Dendritic cell treated with granulocyte-macrophage colony-stimulating factor and Interleukin-4, amounts not matched to agents 40 ng/mL and 50 ng/mL, for 4 days (primary cell): Measurements from ENCODE around the gene FBXL13.
"Not testable (repeated sequence)": the region's sequence is repeated elsewhere in the genome, so short reads cannot be mapped to it uniquely, and the experiment has no call there.

Experiments
- H3K27ac Mint-ChIP-seq: one replicate; pipeline ENCODE4 v1.8.0; 2022; ENCODE audit warnings: mild to moderate bottlenecking, mixed read lengths
- H3K27me3 Mint-ChIP-seq: one replicate; pipeline ENCODE4 v1.8.0; 2022; ENCODE audit warnings: mild to moderate bottlenecking, mixed read lengths
- H3K36me3 Mint-ChIP-seq: one replicate; pipeline ENCODE4 v1.8.0; 2022; ENCODE audit warnings: low read depth, mixed read lengths
- H3K4me1 Mint-ChIP-seq: one replicate; pipeline ENCODE4 v1.8.0; 2022; ENCODE audit warnings: low read depth, mixed read lengths
- H3K4me3 Mint-ChIP-seq: one replicate; pipeline ENCODE4 v1.8.0; 2022; ENCODE audit warnings: mild to moderate bottlenecking, moderate library complexity, mixed read lengths
- H3K9me3 Mint-ChIP-seq: one replicate; pipeline ENCODE4 v1.8.0; 2022; ENCODE audit warnings: mixed read lengths
- intact Hi-C: fragments of 100-400 bp; cut with micrococcal nuclease; formaldehyde crosslinking; loops from one replicate; pipeline ENCODE4 v1.15.0; 2022

Gene FBXL13

DNA sequence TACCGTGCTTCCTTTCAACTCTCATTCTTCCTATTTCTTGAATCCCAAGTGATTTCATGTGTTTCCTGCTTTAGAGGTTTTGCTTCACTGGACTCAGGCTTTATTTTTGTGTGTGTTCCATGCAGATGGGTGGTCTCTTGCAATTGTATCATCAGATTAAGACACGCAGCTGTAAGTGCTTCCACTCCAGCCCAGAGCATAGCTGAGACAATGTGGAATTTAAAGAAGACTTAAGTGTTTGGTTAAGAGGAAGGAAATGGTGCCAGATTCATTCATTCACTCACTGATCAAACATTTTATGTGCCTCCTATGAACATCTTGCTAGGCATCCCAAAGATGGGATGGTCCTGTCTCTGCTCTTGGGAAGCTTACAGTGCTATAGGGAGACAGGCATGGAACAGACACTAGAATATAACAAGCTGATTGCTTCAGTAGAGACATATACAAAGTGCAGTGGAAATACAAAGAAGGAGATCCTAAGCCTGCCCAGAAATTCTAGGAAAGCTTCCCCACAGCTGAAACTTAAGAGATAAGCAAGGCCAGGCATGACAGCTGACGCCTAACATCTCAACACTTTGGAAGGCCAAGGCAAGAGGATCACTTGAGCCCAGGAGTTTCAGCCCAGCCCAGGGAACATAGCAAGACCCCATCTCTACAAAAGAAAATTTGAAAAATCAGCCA, 207.9 kb downstream of the FBXL13 start:
- H3K27ac Mint-ChIP-seq: no peak overlapping the region
- H3K36me3 Mint-ChIP-seq: no peaks in the 10 kb centered on the region
- no peaks in the 10 kb centered on the region for H3K27me3 Mint-ChIP-seq
- H3K4me3 Mint-ChIP-seq: no peak overlapping the region
- H3K9me3 Mint-ChIP-seq: no peaks in the 10 kb centered on the region
- peaks cover 1% of the 10 kb centered on the region for H3K4me1 Mint-ChIP-seq
- intact Hi-C loops: no loop called here

DNA sequence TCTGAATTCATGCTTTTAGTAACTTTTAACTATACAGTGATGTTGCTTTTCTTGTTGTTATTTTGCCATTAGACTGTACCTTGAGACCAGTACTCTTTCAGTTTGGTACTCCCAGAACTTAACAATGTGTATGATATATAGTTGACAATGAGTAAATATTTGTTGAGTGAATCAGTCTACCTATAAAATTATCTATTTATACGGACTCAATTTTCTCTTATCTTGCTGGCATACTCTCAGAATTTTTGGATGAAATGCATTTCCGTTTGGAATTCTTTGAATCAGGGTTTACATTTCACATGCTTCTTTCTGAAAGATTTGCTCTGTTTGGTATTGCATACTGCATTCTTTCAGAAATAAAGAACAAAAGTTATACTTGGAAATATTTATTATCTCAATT, 209.6 kb downstream of the FBXL13 start:
- H3K9me3 Mint-ChIP-seq: no peaks in the 10 kb centered on the region

DNA sequence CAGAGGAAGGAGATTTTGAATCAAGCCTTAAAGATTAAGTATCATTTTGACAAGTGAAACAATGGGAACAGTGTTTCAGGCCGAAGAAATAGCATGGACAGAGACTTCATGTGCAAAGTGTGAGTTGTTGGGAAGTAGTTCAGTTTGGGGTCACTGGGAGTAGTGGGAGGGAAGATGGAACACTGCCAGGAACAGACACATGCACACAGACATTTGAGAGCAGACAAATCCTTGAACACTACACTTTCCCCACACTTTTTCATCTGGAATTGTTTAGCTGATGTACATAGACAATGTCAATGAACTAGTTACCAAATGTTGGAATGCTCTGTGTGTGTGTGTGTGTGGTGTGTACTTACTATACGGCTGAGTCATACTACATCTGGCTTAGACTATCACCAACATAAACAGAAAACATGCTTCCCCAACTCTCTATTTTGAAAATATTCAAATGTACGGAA, 214.2 kb downstream of the FBXL13 start:
- Mint-ChIP-seq H3K4me1 (peaks cover 5% of the 10 kb centered on the region), H3K9me3 (no peaks in the 10 kb centered on the region), H3K4me3 (no peak overlapping the region), H3K36me3 (no peaks in the 10 kb centered on the region), H3K27me3 (no peaks in the 10 kb centered on the region), H3K27ac (no peak overlapping the region)
- intact Hi-C loops: no loop called here

More for the DNA sequence above, 209.6 kb downstream of the FBXL13 start:
- Mint-ChIP-seq H3K36me3 (no peaks in the 10 kb centered on the region), H3K4me3 (no peak overlapping the region), H3K27ac (no peak overlapping the region), H3K27me3 (no peaks in the 10 kb centered on the region), H3K4me1 (peaks cover 5% of the 10 kb centered on the region)
- intact Hi-C loops: no loop called here

DNA sequence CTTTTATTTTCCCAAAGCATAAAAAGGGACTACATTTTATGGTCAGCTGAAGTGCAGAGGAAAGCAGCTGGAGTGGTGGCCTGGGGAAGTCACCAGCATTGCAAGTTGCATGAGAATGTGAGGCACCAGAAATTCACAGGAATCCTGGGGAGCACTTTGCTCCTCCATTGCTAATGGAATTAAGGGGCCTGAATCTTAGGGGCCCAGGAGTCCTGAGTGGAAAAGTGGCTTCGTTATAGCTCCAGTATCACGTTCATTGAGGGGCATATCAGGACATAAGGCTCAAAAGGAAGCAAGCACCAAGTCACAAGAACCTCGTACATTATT, 214.8 kb downstream of the FBXL13 start:
- no peaks in the 10 kb centered on the region for H3K36me3 Mint-ChIP-seq
- H3K4me1 Mint-ChIP-seq: peaks cover 5% of the 10 kb centered on the region
- no peaks in the 10 kb centered on the region for H3K27me3 Mint-ChIP-seq
- intact Hi-C loops: no loop called here
- no peaks in the 10 kb centered on the region for H3K9me3 Mint-ChIP-seq
- no peak overlapping the region for H3K4me3 Mint-ChIP-seq
- H3K27ac Mint-ChIP-seq: no peak overlapping the region

DNA sequence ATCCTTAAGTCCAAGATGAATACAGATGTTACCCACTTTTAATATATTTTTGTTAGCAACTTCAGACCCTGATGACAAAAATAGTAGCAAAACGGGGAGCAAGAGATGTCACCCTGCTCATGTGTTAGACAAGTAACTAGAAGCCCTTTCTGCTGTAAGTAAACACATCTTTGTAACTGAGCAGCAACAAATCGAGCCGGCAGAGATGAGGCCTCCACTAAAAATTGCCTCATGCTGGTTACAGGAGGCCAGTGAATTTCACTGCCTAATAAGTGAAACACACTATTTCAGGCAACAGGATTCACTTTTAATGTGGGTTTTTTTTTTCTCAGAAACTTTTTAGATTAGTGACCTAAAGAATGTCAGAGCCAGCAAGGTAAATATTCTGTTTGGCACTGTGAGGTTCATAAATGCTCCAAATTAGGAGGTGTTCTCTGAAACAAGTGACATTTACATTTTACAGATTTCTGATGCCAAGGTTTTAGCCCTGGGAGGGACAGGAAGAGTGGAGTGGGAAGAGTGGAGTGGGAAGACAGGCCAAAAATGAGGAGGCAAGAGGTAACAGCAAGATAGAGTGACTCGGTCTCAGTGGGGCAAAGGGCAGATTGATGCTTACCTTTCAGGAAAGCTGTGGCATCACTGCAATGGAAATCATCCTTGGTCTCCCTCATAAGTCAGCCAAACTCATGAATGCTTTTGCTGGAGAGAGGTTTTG, 215.4 kb downstream of the FBXL13 start:
- intact Hi-C loops: no loop called here
- Mint-ChIP-seq H3K27ac (no peak overlapping the region), H3K9me3 (no peaks in the 10 kb centered on the region), H3K4me3 (no peak overlapping the region), H3K4me1 (peaks cover 5% of the 10 kb centered on the region), H3K36me3 (no peaks in the 10 kb centered on the region), H3K27me3 (no peaks in the 10 kb centered on the region)

DNA sequence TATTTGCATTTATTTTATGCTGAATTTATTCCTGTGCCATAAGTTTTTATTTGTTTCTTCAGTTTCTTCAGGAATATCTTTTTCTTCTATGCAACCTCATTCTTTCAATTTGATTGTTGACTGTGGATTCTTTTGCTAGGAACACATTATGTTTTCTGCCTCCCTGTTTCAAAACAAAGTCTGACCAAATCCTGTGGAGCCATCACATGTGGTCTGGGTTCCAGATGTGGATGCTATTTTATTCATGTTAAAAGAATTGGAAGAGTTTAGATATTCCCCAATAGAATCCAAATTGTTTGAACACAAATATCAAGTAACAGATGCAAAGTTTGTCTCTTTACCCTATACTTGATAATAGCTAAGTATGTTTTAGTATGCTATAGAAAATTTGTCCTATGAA, 218.6 kb downstream of the FBXL13 start:
- H3K36me3 Mint-ChIP-seq: no peaks in the 10 kb centered on the region
- H3K27ac Mint-ChIP-seq: no peak overlapping the region
- no peaks in the 10 kb centered on the region for H3K9me3 Mint-ChIP-seq
- intact Hi-C loops: no loop called here
- H3K4me1 Mint-ChIP-seq: peaks cover 10% of the 10 kb centered on the region
- H3K4me3 Mint-ChIP-seq: no peak overlapping the region
- no peaks in the 10 kb centered on the region for H3K27me3 Mint-ChIP-seq

DNA sequence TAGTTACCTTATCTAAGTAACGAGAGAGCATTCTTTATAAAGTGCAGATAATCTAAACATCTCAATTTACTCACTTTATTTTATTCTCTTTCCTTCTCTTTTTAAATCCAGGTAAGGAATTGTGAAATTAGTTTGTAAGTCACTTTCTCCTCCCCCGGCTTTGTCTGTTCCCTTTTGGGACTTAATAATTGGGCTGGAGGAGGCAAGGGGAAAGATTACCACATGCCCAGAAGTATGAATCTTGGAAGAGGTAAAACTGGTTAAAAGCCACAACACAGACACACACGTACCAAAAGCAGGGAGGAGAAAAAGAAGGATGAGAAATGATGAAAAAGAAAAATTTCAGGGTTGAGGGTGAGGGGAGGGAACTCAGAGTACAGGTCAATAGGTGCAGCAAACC, 225.1 kb downstream of the FBXL13 start:
- Mint-ChIP-seq H3K4me3 (no peak overlapping the region), H3K9me3 (no peaks in the 10 kb centered on the region), H3K36me3 (no peaks in the 10 kb centered on the region), H3K27me3 (no peaks in the 10 kb centered on the region), H3K4me1 (peaks cover 5% of the 10 kb centered on the region), H3K27ac (no peak overlapping the region)
- intact Hi-C loops: no loop called here

DNA sequence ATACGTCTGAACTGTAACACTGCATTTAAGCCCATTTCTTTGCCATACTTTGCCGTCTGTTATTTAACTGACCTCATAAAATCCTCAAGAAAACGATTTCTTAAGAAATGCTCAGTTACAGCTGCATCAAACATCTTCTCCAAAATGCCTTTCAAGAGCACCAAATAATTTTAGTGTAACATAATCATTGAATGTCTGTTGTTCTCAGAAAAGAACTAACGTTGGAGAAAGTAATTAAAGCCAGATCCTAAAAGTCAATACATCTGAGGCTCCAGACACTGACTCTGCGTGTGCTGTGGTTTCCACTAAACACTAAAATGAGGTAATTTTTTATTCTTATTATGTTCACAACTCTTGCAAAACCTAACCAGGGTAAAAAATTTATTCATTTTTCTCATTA, 225.5 kb downstream of the FBXL13 start:
- no peaks in the 10 kb centered on the region for H3K36me3 Mint-ChIP-seq
- H3K9me3 Mint-ChIP-seq: no peaks in the 10 kb centered on the region
- peaks cover 5% of the 10 kb centered on the region for H3K4me1 Mint-ChIP-seq
- no peak overlapping the region for H3K4me3 Mint-ChIP-seq
- H3K27me3 Mint-ChIP-seq: no peaks in the 10 kb centered on the region
- intact Hi-C loops: no loop called here
- no peak overlapping the region for H3K27ac Mint-ChIP-seq

DNA sequence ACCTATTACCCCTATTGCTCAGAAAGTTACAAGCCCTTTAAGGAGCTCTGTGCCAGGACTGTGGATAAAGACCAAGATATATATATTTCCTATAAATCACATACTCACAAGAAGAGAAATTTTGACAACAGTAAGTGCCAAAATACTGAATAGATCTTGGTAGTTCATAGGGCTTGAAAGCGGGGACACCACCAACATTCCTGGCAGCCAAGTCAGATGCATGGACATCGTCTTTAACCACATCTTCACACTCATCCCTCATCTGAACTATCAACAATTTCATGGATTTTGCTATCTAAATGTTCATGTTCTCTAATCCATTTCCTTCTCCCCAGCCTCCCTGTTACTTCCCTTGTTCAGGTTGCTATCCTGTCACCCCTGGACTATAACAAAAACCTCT, 229.2 kb downstream of the FBXL13 start:
- Mint-ChIP-seq H3K36me3 (no peaks in the 10 kb centered on the region), H3K27me3 (no peaks in the 10 kb centered on the region), H3K4me3 (no peak overlapping the region), H3K9me3 (no peaks in the 10 kb centered on the region), H3K27ac (no peak overlapping the region), H3K4me1 (no peaks in the 10 kb centered on the region)
- intact Hi-C loops: no loop called here

DNA sequence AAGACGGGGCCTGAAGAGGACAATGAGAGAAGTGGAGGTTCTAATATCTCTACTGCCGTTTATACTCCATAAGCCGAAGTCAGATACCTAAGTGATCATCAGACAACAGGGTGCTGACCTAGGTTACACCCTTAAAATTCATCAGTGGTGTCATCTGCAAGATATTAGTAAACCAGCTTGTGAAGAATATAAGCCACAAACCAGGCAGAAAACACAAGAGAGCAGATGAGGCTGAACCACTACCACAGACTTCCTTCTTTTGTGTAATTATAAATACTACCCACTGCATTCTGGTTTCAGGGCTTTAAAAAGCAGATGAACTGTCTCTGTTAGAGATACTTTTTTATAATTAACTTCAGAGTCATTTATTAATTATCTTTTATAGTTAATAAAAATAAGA, 230.7 kb downstream of the FBXL13 start:
- intact Hi-C loops: no loop called here
- Mint-ChIP-seq H3K27me3 (no peaks in the 10 kb centered on the region), H3K4me3 (no peak overlapping the region), H3K27ac (no peak overlapping the region), H3K4me1 (no peaks in the 10 kb centered on the region), H3K9me3 (no peaks in the 10 kb centered on the region), H3K36me3 (no peaks in the 10 kb centered on the region)

DNA sequence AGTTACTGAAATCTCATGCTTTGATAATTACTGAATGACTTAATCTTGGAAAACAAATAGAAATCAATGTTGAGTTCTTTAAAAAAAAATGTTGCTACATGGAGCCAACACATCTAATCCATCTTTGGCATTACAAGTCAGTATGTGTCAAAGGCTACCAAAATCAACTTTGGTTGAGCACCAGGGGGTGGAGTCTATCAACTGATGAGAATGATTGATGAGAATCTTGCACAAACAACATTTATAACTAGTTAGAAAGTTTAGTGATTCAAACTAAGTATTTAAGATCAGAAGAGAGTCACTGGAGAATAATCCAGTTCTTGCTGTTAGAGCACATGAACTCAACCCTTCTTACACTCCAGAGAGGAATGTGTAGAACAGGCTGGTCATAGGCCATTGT, 232.3 kb downstream of the FBXL13 start:
- H3K4me3 Mint-ChIP-seq: no peak overlapping the region
- intact Hi-C loops: no loop called here
- no peaks in the 10 kb centered on the region for H3K27me3 Mint-ChIP-seq
- no peaks in the 10 kb centered on the region for H3K4me1 Mint-ChIP-seq
- no peaks in the 10 kb centered on the region for H3K36me3 Mint-ChIP-seq
- no peak overlapping the region for H3K27ac Mint-ChIP-seq
- no peaks in the 10 kb centered on the region for H3K9me3 Mint-ChIP-seq

DNA sequence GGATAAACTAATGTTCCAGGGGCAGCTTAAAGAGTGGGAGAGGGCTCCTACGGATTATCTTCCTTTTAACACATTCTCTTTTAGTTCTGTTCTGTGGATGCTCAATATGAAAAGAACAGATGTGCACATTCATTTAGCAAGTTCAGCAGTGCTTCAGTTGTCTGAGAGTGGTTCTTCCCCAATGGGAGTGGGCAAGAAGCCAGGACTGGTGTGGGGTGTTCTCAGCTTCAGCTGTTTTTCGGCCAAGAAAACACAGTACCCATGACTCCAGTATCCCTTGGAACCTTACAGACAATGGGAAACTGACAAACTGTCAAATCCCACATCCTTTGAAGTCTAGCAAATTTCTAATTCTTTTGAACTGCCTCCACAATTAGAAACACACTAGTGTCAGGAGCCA, 233.3 kb downstream of the FBXL13 start:
- H3K27me3 Mint-ChIP-seq: no peaks in the 10 kb centered on the region
- no peak overlapping the region for H3K27ac Mint-ChIP-seq
- intact Hi-C loops: no loop called here
- H3K9me3 Mint-ChIP-seq: no peaks in the 10 kb centered on the region
- H3K36me3 Mint-ChIP-seq: no peaks in the 10 kb centered on the region
- no peaks in the 10 kb centered on the region for H3K4me1 Mint-ChIP-seq
- no peak overlapping the region for H3K4me3 Mint-ChIP-seq

DNA sequence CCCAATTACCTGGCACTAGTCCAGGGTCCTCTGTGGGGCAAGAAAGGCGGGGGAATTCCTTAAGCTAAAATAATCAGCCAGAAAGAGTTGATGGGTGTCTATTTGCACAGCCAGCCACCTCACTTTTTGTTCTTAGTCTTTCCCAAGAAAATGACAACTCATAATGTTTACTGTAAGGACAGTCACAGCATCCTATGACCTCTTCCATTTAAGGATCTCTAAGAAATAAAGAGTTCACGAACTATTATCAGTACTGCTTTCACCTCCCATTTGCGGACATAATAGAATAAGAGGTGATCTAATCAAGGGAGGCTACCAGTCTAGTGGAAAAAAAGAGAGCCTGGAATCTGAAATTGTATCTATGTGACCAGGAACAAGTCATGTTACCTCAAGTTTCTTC, 234.2 kb downstream of the FBXL13 start:
- Mint-ChIP-seq H3K9me3 (no peaks in the 10 kb centered on the region), H3K27me3 (no peaks in the 10 kb centered on the region), H3K4me3 (no peak overlapping the region), H3K4me1 (no peaks in the 10 kb centered on the region), H3K36me3 (no peaks in the 10 kb centered on the region), H3K27ac (no peak overlapping the region)
- intact Hi-C loops: no loop called here

DNA sequence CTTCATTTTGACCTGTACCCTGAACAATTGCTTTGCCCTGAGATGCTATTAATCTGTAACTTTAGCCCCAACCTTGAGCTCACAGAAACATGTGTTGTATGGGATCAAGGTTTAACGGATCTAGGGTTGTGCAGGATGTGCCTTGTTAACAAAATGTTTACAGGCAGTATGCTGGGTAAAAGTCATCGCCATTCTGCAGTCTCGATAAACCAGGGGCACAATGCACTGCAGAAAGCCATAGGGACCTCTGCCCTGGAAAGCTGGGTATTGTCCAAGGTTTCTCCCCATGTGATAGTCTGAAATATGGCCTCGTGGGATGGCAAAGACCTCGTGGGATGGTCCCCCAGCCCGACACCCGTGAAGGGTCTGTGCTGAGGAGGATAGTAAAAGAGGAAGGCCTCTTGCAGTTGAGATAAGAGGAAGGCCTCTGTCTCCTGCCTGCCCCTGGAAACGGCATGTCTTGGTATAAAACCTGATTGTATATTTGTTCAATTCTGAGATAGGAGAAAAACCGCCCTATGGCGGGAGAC, 236.0 kb downstream of the FBXL13 start:
- H3K9me3 Mint-ChIP-seq, intact Hi-C loops, H3K27ac Mint-ChIP-seq, H3K4me1 Mint-ChIP-seq, H3K27me3 Mint-ChIP-seq, H3K4me3 Mint-ChIP-seq, H3K36me3 Mint-ChIP-seq: not testable (repeated sequence)

DNA sequence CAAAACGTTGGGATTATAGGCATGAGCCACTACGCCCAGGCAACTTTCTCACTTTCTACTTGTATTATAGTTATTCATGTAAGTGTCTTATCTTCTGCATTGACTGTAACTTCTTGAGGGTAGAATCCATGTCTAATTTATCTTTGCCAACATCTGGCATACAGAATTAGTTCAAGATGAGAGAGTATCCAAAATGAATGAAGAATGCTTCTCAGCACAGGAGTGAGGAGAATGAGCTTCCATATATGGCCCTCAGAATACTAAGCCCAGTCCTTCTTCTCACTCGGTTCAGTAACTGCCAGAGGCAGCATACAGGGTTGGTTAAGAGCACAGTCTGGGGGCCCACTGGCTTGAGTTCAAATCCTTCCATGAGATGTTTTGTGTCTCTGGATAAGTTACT, 236.8 kb downstream of the FBXL13 start:
- no peaks in the 10 kb centered on the region for H3K36me3 Mint-ChIP-seq
- intact Hi-C loops: no loop called here

More for the DNA sequence above, 236.8 kb downstream of the FBXL13 start:
- Mint-ChIP-seq H3K4me1 (peaks cover 6% of the 10 kb centered on the region), H3K4me3 (no peak overlapping the region), H3K27ac (no peak overlapping the region), H3K27me3 (no peaks in the 10 kb centered on the region), H3K9me3 (no peaks in the 10 kb centered on the region)
